ENCODE data around the gene STXBP5.
"Not testable (repeated sequence)": the region's sequence is repeated elsewhere in the genome, so short reads cannot be mapped to it uniquely, and the experiment has no call there.

The STXBP5 gene

DNA sequence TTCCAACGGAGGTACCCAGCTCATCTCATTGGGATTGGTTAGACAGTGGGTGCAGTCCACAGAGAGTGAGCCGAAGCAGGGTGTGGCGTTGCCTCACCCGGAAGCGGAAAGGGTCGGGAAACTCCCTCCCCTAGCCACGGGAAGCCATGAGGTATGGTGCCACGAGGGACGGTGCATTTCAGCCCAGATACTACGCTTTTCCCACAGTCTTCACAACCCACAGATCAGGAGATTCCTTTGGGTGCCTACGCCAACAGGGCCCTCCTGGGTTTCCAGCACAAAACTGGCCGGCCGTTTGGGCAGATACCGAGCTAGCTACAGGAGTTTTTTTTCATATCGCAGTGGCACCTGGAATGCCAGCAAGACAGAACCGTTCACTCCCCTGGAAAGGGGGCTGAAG lies 46.9 kb downstream of the STXBP5 start:
- no peak for DNase-seq

DNA sequence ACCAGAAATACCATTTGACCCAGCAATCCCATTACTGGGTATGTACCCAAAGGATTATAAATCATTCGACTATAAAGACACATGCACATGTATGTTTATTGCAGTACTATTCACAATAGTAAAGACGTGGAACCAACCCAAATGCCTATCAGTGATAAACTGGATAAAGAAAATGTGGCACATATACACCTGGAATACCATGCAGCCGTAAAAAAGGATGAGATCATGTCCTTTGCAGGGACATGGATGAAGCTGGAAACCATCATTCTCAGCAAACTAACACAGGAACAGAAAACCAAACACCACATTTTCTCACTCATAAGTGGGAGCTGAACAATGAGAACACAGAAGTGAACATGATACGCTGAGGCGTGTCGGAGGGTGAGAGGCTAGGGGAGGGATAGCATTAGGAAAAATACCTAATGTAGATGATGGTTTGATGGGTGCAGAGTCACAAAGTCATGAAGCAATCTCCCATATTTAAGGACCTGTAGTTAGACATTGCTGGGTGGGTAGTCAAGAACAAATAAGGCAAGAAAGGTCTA lies 50.8 kb downstream of the STXBP5 start:
- DNase-seq, result not testable (repeated sequence)

DNA sequence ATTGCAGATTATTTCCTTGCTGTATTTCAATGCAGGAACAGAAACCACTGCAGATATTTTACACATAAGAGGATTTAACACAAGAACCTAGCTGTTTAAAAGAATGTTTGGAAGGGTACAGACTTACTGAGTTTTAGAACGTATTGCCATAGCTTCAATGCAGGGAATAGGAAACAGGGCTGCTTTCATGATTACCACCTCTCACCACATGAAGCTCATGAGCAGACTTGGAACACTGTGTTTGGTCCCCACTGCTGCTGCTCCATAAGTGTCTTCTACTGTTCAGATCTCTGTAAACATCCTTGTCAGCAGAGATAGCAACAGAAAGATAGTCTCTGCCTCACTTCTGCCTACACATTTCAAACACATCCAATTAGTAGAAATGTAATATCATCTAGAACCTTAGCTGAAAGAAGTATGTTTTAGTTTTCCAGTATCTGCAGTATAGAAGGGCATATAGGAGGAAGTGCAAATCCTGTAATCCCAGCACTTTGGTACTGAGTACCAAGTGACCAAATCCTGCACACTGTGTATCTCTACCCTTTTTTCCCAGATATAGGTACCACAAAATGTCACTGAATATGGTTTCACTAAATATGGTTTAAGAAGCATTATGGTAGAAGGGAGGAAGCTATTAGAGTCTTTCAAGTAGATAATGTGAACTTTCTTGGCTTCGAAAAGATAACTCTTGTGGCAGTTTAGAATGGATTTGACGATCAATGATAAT lies 51.9 kb downstream of the STXBP5 start:
- DNase-seq, result no peak

DNA sequence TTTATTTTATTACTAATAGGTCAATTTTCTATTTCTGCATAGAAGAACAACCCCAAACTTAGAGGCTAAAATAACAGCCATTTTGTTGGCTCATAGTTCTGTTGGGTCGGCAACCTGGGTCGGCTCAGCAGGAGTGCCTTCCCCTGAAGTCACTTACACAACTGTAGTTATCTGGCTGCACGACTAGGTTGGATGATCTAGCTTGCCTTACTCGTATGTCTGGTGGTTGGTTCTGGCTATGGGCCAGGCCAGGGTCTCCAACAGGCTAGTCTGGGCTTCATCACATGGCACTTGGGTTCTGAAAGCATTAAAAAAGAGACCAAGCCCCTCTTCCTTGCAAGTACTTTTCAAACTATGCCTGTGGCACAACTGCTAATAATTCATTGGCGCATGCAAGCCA lies 53.5 kb downstream of the STXBP5 start:
- DNase-seq, result no peak

DNA sequence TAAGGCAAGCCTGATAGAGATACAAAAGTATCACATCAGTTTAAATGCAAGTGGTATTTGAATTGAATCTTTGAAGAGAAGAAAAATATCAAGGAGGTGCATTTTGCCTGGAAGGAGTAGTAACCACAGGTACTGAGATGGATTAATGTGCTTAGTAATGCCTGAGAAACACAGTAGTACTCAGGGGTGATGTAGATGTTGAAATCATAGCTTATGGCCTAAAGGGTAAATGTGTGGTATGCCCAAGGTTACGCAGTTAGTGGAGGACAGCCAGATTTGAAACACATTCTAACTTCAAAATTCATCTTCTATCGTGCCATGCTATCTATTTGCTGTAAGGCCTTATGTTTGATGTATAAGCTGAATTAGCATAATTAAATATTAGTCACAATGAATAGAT lies 55.9 kb downstream of the STXBP5 start:
- DNase-seq, result no peak

DNA sequence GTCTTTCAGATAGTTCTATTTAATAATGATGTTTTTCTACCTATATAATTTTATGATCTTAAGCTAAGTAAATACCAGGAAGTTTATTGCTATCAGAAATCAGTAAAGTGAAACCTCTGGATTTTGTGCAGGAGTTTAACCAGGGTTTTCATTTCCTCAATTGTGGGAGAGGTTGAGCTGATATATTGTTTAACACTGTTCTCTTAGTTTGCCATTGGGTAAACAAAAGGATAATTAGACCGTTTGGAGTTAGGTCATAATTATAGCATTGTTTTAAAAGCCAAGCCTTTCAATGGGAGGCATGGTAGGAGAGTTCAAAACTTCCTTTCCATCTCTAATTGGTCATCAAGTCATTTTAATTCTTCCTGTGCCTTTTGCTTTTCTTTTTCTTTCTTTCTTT lies 58.7 kb downstream of the STXBP5 start:
- DNase-seq, result no peak

DNA sequence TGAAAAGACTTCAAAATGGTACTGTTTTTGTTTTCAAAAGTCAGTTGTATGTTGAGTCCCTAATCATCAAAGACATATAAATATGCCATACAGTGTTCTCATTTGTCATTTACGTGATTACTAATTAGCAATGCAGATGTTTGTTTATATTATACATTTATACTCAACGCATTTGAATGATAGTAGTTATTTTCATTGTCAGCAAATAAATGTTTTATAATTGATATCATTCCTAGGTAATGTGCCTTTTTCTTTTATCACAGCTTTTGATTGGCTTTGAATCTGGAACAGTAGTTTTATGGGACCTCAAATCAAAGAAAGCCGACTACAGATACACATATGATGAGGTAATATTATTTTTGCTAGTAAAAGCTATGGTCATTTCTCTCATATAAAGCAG lies 62.6 kb downstream of the STXBP5 start:
- DNase-seq, result no peak

DNA sequence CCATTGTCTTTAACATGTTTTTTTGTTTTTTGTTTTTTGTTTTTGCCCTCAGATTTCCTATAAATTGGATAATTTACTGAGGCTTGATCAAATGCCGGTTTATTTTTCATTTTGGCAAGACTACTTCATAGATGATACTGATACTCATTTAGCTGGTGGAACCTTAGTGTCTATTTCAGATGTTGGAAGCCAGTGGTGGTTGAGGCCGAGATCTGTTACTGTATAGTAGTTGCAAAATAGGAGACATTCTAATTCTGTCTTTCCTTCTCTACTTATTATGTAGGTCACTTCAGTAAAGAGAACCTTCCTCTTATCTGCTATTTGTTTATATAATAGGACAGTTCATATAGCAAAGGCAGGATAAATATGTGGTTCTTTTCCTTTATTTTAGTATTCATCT lies 63.4 kb downstream of the STXBP5 start:
- DNase-seq, result no peak

DNA sequence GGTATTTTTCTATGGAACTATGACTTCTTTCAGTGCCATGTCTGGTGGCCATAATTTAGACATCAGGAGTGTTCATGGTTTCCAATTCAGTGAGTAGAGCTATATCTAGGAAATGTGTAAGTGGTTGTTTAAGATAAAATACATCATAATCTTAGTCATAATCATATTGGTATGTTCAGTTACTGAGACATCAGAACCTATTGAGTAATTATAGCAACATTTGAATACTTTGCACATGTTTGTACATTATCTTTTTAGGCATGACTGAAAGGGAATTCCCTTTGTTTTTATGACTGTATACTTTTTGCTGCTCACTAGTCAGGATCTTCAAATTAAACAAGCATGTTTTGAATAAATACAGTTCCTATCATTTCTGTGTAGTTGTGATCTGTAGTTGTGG lies 64.0 kb downstream of the STXBP5 start:
- DNase-seq, result no peak

DNA sequence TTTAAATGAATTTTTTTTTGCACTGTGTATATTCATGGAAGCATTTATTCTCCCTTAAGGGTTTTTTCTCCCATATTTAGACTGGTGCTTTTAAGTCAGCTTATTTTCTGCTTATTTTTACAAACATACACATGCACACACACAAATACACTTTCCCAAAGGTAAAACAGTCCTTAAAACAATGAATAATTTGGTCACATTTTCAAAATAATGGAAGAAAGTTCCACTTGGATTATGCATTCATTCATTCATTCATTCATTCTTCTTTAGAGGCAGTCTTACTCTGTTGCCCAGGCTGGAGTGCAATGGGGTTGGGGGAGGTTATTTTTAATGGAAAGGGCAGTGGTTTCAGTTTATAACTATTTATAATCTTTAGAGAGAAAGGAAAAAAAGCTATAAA lies 69.8 kb downstream of the STXBP5 start:
- DNase-seq, result no peak

DNA sequence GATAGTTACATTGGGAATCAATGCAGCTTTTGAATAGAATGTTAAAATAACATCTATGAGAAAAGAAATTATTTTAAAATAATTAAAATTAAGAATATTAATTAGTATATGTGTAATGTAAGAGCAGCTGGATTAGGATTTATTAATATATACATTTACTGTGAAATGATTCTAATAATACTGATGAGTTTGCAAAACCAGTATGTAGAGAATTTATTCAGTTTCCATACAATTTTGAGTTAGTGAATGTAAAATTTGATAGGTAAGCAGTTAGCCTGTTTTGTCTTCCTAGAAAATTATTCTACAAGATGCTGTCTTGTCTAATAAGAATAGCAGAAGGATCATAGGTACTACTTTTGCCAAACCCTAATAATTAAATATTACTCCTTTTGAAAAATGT lies 70.6 kb downstream of the STXBP5 start:
- no peak for DNase-seq

DNA sequence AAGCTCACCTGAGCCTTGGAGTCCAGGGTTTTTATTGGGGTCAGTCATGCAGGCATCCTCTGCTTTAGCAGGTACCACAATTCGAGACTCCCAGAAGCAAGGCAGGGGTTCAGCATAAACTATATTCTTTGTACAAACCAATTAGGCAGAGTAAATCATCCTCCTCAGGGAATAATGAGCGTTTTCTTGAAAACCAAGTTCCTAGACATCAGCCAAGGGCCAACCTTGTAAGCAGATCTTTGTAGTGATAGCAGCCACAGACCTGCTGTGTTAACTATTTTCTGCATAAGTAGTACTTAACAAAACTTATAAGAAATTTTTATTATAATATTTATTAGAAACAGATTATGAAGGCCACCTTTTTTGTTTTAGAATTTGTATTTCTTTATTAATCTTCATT lies 74.7 kb downstream of the STXBP5 start:
- no peak for DNase-seq

DNA sequence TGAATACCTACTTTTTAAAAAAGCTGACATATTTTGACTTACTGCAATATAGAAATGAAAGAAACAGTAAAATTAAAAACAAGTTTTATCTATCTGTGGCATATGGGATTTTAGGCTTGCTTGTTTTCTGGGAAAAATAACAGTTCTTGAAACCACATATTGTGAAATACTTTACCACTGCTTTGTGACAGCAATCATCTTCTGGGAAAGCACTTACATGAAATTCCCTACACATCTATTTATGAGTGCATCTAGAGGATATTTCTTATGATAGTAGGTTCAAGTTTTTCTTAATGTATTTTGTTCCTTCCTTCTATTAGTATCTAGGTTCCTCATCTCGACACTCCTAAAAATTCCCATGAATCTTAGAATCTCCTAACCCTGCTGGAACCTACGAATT lies 75.2 kb downstream of the STXBP5 start:
- DNase-seq, result no peak

DNA sequence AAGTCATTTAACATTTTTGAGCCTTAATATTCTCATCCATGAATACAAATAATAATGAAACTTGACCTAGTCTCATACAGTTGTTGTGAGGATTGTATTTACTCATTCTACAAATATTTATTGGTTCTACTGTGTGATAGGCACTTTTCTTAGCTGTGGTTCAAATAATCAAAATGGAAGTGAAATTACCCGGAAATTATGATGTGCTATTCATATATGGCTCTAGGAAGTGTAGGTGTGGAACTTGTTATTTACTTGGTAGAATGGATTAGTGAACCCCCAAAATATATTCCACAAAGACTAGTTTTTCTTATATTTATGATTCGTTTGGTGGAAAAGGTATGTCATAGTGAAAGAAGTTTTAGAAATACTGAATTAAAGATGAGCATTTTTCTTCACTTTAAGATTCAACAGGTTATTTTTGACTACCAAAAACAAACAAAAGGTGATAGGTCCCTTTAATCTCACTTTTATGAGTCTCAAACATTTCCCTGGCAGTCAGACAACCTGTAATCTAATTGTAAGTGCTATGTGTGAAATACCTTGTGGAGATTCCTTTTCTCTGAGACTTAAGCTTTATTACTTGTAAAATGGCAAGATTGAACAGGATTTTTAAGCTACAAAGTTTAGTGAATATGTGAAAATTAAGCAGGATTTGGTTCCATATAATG lies 77.8 kb downstream of the STXBP5 start:
- no peak for DNase-seq

DNA sequence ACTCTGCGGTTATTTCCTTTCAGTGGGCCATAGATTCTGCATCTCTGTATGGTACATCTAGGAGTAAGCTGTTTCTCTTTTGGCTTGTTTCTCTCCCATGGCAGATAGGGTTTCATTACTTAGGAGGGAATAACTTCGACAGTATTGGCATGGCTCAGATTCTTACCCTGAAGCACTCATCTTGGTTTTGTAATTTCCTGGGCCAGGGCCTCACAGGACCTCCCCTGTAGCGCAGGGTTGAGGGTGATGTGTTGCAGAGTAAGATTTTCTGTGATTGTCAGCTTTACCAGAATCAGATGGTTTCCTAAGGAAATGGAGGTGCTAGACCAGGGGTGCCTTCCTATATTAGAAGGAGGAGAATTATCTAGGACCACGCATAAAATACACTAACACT lies 78.3 kb downstream of the STXBP5 start:
- no peak for DNase-seq

DNA sequence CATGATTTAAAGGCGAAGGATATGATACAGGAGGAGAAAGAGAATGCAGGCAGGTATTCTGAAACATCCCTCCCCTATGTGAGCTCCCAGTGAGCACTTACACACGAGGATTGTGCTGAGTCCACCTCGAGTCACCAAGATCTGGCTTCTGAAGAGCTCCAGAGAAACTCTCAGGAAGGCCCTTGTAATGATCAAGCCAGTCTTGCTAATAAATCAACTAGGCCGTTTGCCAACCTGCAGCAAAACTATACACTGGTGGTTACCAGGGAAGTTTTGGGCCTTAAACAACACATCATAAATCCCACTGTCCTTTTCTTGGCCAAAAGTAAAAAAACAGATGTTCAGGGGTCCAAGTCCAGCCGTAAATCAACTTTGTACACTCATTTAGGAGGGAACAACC lies 79.2 kb downstream of the STXBP5 start:
- peak; percentile 61 for DNase-seq

DNA sequence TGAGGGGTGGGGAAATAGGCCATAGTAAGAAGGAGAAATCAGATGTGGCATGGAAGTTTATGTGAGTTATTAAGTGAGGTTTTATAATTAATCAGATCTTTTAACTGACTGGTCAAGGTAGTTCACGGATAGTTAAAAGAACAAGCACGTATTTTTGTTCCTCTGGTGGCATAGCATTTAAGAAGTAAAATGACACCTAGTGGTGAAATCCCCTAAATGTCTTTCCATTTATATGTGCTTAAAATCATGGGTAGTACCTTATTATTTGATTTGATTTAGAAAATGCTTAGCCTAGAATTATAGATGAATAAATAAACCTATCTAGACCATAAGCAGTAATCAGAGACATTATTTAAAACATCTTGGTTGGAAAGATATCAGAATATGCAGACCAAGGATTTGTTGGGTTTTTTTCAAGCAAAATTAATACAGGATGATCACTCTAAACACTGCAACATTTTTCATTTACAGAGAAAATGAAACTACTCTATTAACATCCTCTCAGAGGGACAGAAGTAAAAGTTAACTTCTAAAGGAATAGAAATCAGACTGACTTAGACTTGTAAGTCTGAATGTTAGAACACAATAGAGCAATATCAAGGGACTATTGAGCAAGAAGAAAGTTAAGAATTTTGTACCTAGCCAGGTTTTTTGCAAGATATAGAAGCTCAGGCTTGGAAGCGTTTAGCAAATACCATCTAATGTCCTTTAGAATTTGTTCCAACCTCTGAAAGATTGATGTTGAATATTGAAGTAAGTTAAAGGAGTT lies 81.1 kb downstream of the STXBP5 start:
- DNase-seq, result no peak

DNA sequence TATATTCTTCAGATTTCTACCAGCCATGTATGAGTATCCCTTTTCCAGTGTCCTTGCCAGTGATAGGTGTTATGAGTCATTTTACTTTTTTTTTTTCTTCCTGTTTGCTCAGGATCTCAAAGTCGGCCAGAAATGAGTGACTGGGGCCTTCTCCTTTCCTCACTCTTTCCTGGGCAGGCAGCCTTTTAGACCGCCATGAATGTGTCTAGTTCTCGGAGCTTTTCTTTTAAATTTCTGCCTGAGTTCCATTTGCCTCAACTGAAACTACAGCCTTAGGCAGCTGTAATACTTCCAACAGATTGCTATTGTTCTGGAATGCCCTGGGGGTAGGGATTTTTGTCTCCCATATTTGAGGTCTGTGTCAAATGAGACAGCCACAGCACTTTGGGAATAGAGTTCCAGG lies 83.7 kb downstream of the STXBP5 start:
- peak; percentile 92 for DNase-seq

DNA sequence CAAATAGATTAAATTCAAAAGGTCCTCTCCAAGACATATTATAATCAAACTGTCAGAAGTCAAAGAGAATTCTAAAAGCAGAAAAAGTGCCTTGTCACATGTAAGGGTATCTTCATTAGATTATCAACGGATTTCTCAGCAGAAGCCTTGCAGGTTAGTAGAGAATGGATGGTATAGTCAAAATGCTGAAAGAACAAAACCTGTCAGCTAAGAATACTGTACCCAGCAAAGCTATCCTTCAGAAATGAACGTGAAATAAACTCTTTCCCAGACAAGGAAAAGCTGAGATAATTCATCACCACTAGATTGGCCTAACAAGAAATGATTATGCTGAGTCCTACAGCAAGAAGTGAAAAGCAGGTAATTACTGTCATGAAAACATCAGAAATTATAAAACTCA lies 92.9 kb downstream of the STXBP5 start:
- no peak for DNase-seq

DNA sequence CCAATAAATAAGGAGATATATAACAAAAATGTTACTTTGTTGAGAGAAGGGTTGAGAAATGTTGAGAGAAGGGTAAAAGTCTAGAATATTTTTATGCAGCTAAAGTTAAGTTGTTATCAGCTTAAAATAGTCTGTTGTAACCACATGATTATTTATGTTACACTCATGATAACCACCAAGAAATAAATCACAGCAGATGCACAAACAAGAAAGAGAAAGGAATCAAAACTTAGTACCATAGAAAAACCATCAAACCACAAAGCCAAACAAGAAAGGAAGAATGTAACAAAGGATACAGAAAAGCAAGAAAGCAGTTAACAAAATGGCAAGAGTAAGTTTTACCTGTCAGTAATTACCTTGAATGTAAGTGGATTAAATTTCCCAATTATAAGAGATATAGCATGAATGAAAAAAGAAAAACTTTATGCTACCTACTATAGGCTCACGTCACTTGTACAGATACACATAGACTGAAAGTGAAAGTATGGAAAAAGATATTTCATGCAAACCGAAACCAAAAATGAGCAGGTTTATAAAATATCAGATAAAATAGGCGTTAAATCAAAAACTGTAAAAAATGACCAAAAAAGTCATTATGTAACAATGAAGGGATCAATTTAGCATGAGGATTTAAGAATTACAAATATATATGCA lies 93.6 kb downstream of the STXBP5 start:
- DNase-seq, result no peak

DNA sequence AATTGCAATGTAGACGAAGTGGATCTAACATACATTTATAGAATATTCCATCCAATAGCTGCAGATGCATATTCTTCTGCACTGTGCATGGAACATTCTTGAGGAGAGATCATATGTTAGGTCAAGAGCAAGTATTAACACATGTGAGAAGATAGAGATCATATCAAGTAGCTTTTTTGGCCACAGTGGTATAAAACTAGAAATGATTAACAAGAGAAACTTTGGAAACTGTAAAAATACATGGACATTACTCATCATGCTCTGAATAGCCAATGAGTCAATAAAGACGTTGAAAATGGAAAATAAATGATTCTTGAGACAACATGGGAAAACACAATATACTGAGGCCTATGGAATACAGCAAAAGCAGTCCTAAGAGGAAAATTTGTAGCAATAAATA lies 94.2 kb downstream of the STXBP5 start:
- no peak for DNase-seq

DNA sequence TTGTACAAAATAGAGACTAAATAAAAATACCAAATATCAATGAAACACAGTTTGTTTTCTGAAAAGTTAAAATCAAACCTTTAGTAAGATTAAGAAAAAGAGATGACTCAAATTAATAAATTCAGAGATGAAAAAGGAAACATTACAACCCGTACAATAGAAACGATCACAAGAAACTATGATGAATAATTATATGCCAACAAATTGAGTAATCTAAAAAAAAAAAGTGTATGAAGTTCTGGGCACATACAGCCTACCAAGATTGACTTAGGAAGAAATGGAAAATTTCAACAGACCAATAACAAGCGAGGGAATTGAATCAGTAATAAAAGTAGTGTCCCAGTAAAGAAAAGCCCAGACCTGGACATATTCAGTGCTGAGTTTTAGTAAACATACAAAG lies 94.8 kb downstream of the STXBP5 start:
- no peak for DNase-seq

DNA sequence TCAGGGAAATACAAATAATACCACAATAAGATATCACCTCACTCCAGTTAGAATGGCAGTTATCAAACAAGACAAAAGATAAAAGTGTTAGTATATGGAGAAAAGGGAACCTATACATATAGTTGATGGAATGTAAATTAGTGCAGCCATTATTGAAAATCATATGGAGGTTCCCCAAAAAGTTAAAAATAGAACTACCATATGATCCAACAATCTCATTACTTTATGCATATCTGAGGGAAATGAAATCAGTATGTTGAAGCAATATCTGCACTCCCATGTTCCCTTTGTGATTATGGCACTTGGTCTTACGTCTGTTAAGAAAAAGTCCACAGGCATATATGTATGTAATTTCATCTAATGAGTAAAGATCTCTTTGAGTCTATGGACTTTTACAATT lies 96.9 kb downstream of the STXBP5 start:
- DNase-seq, result no peak
